ENCODE data around the gene ATRX. TPM values are rescaled to one million over a fixed set of nuclear protein-coding genes. Genes with fewer than 3 reads are reported as not detected.

The ATRX gene
- total RNA-seq, 4 donors from 2014 or later, result 86.5 to 148 (median 114) TPM

GRCh38 chrX:77597090-77597489, 188.9 kb downstream of the ATRX start:
- TF ChIP-seq, protein P1, sequence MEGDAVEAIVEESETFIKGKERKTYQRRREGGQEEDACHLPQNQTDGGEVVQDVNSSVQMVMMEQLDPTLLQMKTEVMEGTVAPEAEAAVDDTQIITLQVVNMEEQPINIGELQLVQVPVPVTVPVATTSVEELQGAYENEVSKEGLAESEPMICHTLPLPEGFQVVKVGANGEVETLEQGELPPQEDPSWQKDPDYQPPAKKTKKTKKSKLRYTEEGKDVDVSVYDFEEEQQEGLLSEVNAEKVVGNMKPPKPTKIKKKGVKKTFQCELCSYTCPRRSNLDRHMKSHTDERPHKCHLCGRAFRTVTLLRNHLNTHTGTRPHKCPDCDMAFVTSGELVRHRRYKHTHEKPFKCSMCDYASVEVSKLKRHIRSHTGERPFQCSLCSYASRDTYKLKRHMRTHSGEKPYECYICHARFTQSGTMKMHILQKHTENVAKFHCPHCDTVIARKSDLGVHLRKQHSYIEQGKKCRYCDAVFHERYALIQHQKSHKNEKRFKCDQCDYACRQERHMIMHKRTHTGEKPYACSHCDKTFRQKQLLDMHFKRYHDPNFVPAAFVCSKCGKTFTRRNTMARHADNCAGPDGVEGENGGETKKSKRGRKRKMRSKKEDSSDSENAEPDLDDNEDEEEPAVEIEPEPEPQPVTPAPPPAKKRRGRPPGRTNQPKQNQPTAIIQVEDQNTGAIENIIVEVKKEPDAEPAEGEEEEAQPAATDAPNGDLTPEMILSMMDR (IDR thresholded peaks at IDR 0.05; ENCODE audit: low read depth), result no peak

DNA sequence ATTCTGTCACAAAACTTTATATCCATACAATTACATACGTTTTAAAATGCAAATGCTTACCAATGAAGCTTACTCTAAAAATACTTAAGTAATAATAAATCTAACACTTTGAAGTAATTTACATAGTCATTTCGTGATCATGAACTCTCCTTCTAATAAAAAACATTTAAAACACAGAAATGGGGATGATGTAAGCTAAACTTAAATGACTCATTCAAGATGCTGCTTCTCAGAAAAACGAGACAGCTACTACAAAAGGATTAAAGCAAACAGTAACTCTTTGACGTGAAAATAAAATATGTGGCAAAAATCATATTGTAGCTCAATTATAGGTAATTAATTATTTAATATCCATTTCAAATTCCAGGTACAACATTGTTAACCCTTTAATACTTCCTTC, 190.2 kb downstream of the ATRX start:
- TF ChIP-seq, protein P1 (IDR thresholded peaks at IDR 0.05; ENCODE audit: low read depth), result no peak

DNA sequence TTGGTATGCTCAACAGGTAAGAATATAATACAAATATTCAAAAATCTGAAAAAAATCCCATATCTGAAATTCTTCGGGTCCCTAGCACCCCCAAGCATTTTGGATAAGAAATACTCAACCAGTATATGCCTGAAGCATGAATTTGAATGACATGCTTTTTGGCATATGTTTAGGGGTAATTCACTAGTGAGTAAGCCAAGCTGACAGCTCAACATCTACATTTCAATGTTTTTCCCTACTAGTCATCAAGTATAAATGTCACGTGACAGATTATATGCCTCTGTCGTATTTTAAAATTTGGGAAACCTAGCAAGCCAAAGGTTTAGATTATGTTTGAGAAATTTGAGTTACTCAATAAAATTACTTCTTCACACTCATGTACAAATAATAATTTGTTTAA, 213.7 kb downstream of the ATRX start:
- TF ChIP-seq, protein P1 (IDR thresholded peaks at IDR 0.05; ENCODE audit: low read depth), result no peak

DNA sequence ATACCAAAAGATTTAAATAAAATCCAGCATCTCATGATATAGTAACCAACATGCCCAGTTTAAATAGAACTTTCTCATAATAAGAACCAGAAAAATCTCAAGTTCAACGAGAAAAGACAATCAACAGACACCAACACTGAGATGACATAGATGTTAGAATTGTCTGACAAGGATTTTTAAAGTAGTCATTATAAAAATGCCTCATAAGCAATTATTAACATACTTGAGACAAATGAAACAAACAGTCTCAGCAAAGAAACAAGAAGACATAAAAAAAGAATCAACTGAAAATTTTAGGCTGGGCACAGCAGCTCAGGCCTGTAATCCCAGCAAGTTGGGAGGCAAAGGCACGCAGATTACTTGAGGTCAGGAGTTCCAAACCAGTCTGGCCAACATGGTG, 220.7 kb downstream of the ATRX start:
- TF ChIP-seq, protein P1 (IDR thresholded peaks at IDR 0.05; ENCODE audit: low read depth), result no peak

DNA sequence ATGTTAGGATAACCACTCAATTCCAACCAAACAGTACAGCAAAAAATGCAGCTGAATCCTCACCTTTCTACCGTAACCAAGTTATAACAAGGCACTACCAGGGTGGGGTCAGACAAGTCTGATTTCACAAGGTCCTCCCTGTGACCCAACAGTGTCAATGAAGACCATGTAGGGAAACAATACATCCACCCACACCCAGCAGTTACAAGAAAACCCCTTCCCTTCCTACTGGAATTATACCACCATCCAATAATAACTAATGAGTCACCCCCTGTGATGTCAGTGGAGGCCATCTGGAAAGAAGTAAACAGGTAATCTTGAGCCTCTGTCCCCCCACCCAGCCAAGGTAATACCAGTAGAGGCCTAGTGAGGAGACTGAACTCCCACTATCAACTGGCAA, 221.2 kb downstream of the ATRX start:
- TF ChIP-seq, protein P1 (IDR thresholded peaks at IDR 0.05; ENCODE audit: low read depth), result no peak

DNA sequence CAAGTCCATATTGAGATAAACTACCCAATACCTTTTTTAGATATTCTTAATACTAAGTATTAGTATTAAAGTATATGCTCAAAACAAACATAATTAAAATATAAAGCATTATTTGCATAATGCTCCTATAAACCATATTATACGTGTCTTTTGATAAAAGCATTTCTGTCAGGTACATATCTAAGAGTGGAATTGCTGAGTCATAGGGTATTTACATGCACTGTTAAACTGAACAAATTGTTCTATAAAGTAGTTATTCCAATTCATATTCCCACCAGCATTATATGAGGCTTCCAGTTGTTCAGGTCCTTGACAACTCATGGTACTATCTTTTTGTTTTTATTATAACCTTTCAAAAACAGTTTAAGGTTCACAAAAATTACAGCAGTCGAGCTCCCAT, 224.6 kb downstream of the ATRX start:
- TF ChIP-seq, protein P1 (IDR thresholded peaks at IDR 0.05; ENCODE audit: low read depth), result no peak

DNA sequence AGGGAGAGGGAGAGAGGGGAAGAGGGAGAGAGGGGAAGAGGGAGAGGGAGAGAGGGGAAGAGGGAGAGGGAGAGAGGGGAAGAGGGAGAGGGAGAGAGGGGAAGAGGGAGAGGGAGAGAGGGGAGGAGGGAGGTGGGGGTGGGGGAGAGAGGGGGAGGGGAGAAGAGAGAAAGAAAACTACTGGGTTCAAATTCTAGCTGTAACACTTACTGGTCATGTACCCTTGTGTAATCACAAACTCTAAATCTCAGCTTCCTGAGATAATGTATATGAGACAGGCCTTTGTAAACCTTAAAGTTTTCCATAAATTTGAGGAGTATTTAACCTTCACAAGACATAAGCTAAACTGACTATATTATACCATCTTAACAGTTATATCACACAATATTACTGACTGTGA, 229.7 kb downstream of the ATRX start:
- TF ChIP-seq, protein P1 (IDR thresholded peaks at IDR 0.05; ENCODE audit: low read depth), result no peak

Data from subcutaneous adipose tissue (tissue), 4 donors.